Measurements from ENCODE around the gene UBE2E1. TPM values are rescaled to one million over a fixed set of nuclear protein-coding genes. Genes with fewer than 3 reads are reported as not detected.

The UBE2E1 gene
- 78.8 and 87.0 TPM in 2 replicates for total RNA-seq

- H3K9me3 Mint-ChIP-seq, result no peaks in the 10 kb centered on the region
- peaks cover 30% of the 10 kb centered on the region for H3K36me3 Mint-ChIP-seq (ENCODE audit: low read depth)
- H3K4me3 Mint-ChIP-seq, result peak within 1 kb of the TSS; percentile 95
- H3K27ac Mint-ChIP-seq, result peak within 1 kb of the TSS; percentile 96
- intact Hi-C loops (cut with micrococcal nuclease), result loop anchor here (1.0 to 10.0 kb wide), 5 partner anchors 65 to 1241 kb away; no protein-coding TSS in a partner anchor
- peaks cover 49% of the 10 kb centered on the region for H3K4me1 Mint-ChIP-seq (ENCODE audit: low read depth)
- peak; percentile 53 for DNase-seq (ENCODE audit: low spot score)
- H3K27me3 Mint-ChIP-seq (ENCODE audit: insufficient read depth), result peaks cover 33% of the 10 kb centered on the region
Observed at GRCh38 chr3:23805633-23806533, at the start of gene UBE2E1. Gene UBE2E1 (plus strand): TSS chr3:23805955. CDS start chr3:23807270, 1,315 bp downstream.

GRCh38 chr3:23756206-23756840 is 49.4 kb upstream of the UBE2E1 start:
- DNase-seq (ENCODE audit: low spot score), result no peak
- Mint-ChIP-seq H3K9me3 (no peaks in the 10 kb centered on the region), H3K27ac (no peak overlapping the region), H3K4me1 (ENCODE audit: low read depth) (peaks cover 7% of the 10 kb centered on the region), H3K4me3 (no peak overlapping the region), H3K36me3 (ENCODE audit: low read depth) (no peaks in the 10 kb centered on the region), H3K27me3 (ENCODE audit: insufficient read depth) (peaks cover 4% of the 10 kb centered on the region)
- intact Hi-C loops (cut with micrococcal nuclease), result no loop called here

DNA sequence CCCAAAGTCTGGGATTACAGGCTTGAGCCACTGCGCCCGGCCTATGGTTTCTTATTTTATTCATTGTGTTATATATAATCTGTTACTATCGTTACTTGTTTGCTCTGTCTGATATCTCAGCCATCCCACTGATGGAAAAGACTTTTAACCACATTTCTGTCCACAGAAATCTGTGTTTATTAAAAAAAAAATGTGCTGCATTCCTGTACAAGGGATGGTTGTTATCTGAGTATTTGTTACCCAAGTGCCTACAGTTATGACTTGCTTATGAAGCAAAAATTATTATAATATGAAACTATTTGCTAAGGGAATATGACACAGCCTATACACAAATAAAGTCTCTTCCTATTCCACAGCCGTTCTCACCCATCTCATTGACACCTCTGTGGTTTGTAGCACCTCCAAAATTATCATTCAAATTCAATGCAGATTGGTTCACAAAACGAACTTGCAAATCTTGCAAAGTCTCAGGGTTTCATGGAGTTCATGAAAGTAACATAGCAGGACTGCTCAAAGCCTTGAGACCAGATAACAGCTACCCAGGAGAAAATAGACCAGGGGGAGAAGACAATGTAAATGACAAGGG is 47.4 kb upstream of the UBE2E1 start:
- peaks cover 4% of the 10 kb centered on the region for H3K27me3 Mint-ChIP-seq (ENCODE audit: insufficient read depth)
- no peaks in the 10 kb centered on the region for H3K36me3 Mint-ChIP-seq (ENCODE audit: low read depth)
- peaks cover 21% of the 10 kb centered on the region for H3K4me1 Mint-ChIP-seq (ENCODE audit: low read depth)

GRCh38 chr3:23760325-23760724 is 45.4 kb upstream of the UBE2E1 start:
- no peaks in the 10 kb centered on the region for H3K36me3 Mint-ChIP-seq (ENCODE audit: low read depth)
- intact Hi-C loops (cut with micrococcal nuclease), result no loop called here

More for the DNA sequence above, 47.4 kb upstream of the UBE2E1 start:
- intact Hi-C loops (cut with micrococcal nuclease), result no loop called here
- Mint-ChIP-seq H3K9me3 (no peaks in the 10 kb centered on the region), H3K27ac (no peak overlapping the region), H3K4me3 (no peak overlapping the region)
- DNase-seq (ENCODE audit: low spot score), result no peak

DNA sequence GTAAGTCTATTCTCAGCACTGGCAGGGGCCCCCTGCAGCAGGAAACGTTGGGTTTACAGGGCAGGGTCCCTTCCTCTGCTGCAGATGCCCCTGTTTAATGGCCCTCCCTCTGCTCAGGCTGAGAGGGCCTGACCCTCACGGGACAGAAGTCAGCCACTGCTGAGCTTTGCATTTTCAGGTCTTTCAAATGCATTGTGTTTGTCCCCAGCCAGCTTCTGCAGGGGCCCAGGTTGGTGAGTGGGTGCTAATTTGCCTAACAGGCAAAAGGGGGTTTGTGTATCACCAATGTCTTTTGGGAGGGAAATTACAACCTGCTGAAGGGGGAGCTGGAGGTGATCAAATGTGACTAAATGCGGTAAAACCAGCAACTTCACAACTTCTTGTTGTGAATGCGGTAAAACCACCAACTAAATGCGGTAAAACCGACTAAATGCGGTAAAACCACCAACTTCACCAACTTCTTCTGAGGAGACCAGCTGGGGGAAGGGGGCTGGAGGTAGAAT is 44.8 kb upstream of the UBE2E1 start:
- DNase-seq (ENCODE audit: low spot score), result no peak

More at GRCh38 chr3:23760325-23760724, 45.4 kb upstream of the UBE2E1 start:
- H3K27me3 Mint-ChIP-seq (ENCODE audit: insufficient read depth), result peaks cover 4% of the 10 kb centered on the region
- H3K4me1 Mint-ChIP-seq (ENCODE audit: low read depth), result peaks cover 21% of the 10 kb centered on the region
- no peak overlapping the region for H3K27ac Mint-ChIP-seq
- no peak for DNase-seq (ENCODE audit: low spot score)
- no peaks in the 10 kb centered on the region for H3K9me3 Mint-ChIP-seq
- no peak overlapping the region for H3K4me3 Mint-ChIP-seq

GRCh38 chr3:23761440-23761896 is 44.3 kb upstream of the UBE2E1 start:
- Mint-ChIP-seq H3K27ac (no peak overlapping the region), H3K9me3 (no peaks in the 10 kb centered on the region), H3K27me3 (ENCODE audit: insufficient read depth) (no peaks in the 10 kb centered on the region), H3K4me3 (no peak overlapping the region), H3K4me1 (ENCODE audit: low read depth) (peaks cover 21% of the 10 kb centered on the region), H3K36me3 (ENCODE audit: low read depth) (no peaks in the 10 kb centered on the region)
- no peak for DNase-seq (ENCODE audit: low spot score)
- intact Hi-C loops (cut with micrococcal nuclease), result no loop called here

More for the DNA sequence above, 44.8 kb upstream of the UBE2E1 start:
- Mint-ChIP-seq H3K4me3 (no peak overlapping the region), H3K4me1 (ENCODE audit: low read depth) (peaks cover 21% of the 10 kb centered on the region), H3K27ac (no peak overlapping the region), H3K36me3 (ENCODE audit: low read depth) (no peaks in the 10 kb centered on the region), H3K27me3 (ENCODE audit: insufficient read depth) (peaks cover 3% of the 10 kb centered on the region), H3K9me3 (no peaks in the 10 kb centered on the region)
- intact Hi-C loops (cut with micrococcal nuclease), result no loop called here

DNA sequence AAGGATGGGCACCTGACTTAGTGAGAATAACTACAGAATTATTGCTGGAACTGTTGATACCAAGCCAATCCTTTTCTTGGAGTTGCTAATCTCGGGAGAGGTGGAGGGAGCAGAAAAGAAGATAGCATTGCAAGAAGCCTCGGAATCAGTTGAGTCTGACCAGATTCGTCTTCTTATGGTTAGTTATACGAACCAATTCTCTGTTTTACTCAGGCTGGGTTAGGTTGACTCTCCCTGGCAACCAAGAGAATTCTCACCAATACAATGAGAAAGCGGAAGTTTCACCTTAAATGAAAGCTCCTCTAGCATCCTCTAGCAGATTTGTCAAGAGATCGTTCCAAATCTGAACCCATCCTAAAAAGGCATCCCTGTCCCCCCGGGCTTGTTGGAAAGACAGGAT is 43.5 kb upstream of the UBE2E1 start:
- no peaks in the 10 kb centered on the region for H3K27me3 Mint-ChIP-seq (ENCODE audit: insufficient read depth)
- no peak for DNase-seq (ENCODE audit: low spot score)
- no peak overlapping the region for H3K27ac Mint-ChIP-seq
- no peaks in the 10 kb centered on the region for H3K9me3 Mint-ChIP-seq
- intact Hi-C loops (cut with micrococcal nuclease), result no loop called here
- H3K4me3 Mint-ChIP-seq, result no peak overlapping the region
- peaks cover 21% of the 10 kb centered on the region for H3K4me1 Mint-ChIP-seq (ENCODE audit: low read depth)
- H3K36me3 Mint-ChIP-seq (ENCODE audit: low read depth), result no peaks in the 10 kb centered on the region

DNA sequence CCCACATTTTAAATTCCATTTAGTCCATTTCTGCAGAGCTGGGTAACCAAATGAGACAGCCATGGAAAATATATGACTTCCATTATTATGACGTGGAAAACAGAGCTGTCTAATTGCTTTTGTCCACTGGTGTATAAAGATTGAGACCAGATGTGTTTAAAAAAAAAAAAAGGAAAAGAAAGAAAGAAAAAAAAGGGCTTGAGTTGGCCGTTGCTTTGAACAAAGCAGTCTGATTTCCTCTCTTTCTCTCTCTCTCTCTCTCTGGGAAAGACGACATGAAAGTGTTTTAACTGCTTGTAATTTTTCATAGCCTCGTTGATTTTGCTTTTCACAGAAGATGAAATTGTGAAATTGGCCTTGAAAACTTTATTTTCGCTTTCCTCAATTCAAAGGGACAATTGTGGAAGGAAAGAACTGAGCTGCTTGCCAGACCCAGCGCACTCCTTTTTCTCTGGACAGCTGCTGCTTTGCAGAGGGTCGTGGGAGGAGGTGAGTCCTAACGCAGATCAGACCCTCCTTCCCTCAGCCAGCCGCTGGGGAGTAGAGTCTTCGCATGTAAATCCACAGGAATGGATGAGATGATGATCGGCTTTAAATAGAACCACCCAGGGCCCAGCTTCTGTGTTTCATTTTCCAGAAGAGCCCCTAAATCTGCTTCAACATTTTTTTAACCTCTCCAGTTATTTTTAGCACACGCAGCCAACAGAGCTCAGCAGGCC is 42.8 kb upstream of the UBE2E1 start:
- Mint-ChIP-seq H3K27ac (no peak overlapping the region), H3K4me3 (no peak overlapping the region)

DNA sequence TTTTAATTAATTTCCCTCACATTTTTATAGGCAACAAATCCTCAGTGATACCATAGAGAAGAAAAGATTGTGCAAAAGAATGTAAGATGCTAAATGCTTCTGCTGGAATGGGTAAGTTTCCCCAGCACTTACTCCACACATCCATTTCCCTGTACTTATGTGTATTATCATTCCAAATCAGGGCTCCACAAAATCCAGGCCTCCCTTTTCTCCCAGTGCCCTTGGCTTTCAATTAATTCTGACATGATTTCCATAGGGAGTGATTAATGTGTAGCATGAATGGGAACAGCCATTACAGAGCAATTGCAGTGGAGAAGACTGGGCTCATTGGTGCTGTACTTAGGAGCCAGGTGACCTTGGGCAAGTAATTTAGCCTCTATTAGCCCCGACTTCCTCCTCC is 41.3 kb upstream of the UBE2E1 start:
- H3K36me3 Mint-ChIP-seq (ENCODE audit: low read depth), result no peaks in the 10 kb centered on the region
- intact Hi-C loops (cut with micrococcal nuclease), result no loop called here
- H3K9me3 Mint-ChIP-seq, result no peaks in the 10 kb centered on the region
- H3K27ac Mint-ChIP-seq, result no peak overlapping the region
- H3K4me1 Mint-ChIP-seq (ENCODE audit: low read depth), result peaks cover 21% of the 10 kb centered on the region
- no peaks in the 10 kb centered on the region for H3K27me3 Mint-ChIP-seq (ENCODE audit: insufficient read depth)
- no peak for DNase-seq (ENCODE audit: low spot score)
- H3K4me3 Mint-ChIP-seq, result no peak overlapping the region

More for the DNA sequence above, 42.8 kb upstream of the UBE2E1 start:
- DNase-seq (ENCODE audit: low spot score), result no peak
- Mint-ChIP-seq H3K4me1 (ENCODE audit: low read depth) (peaks cover 21% of the 10 kb centered on the region), H3K27me3 (ENCODE audit: insufficient read depth) (no peaks in the 10 kb centered on the region), H3K9me3 (no peaks in the 10 kb centered on the region), H3K36me3 (ENCODE audit: low read depth) (no peaks in the 10 kb centered on the region)
- intact Hi-C loops (cut with micrococcal nuclease), result no loop called here

DNA sequence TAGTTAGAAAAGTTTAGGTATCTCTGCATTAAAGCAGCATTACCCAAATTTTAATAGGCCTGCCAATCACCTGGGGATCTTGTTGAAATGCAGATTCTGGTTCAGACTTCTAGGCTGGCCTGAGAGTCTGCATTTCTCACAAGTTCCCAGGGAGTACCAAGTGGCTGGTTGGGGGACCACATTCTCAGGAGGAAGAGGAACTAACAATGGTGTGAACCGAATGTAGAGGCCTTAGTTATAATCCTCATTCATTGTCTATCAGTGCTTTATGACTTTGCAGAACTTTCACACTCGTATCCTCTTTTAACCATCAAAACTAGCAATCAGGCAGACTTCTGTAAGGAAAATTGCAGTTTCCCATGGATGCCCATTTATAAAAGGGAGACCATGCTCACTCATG is 38.2 kb upstream of the UBE2E1 start:
- H3K27ac Mint-ChIP-seq, result no peak overlapping the region
- H3K36me3 Mint-ChIP-seq (ENCODE audit: low read depth), result no peaks in the 10 kb centered on the region
- no peak for DNase-seq (ENCODE audit: low spot score)
- intact Hi-C loops (cut with micrococcal nuclease), result no loop called here
- H3K9me3 Mint-ChIP-seq, result no peaks in the 10 kb centered on the region
- no peaks in the 10 kb centered on the region for H3K27me3 Mint-ChIP-seq (ENCODE audit: insufficient read depth)
- H3K4me3 Mint-ChIP-seq, result no peak overlapping the region
- H3K4me1 Mint-ChIP-seq (ENCODE audit: low read depth), result peaks cover 7% of the 10 kb centered on the region

GRCh38 chr3:23775254-23775909 is 30.4 kb upstream of the UBE2E1 start:
- H3K4me1 Mint-ChIP-seq (ENCODE audit: low read depth), result no peaks in the 10 kb centered on the region
- DNase-seq (ENCODE audit: low spot score), result no peak
- H3K27ac Mint-ChIP-seq, result no peak overlapping the region
- H3K9me3 Mint-ChIP-seq, result no peaks in the 10 kb centered on the region
- intact Hi-C loops (cut with micrococcal nuclease), result no loop called here
- H3K27me3 Mint-ChIP-seq (ENCODE audit: insufficient read depth), result no peaks in the 10 kb centered on the region
- H3K36me3 Mint-ChIP-seq (ENCODE audit: low read depth), result no peaks in the 10 kb centered on the region
- no peak overlapping the region for H3K4me3 Mint-ChIP-seq

DNA sequence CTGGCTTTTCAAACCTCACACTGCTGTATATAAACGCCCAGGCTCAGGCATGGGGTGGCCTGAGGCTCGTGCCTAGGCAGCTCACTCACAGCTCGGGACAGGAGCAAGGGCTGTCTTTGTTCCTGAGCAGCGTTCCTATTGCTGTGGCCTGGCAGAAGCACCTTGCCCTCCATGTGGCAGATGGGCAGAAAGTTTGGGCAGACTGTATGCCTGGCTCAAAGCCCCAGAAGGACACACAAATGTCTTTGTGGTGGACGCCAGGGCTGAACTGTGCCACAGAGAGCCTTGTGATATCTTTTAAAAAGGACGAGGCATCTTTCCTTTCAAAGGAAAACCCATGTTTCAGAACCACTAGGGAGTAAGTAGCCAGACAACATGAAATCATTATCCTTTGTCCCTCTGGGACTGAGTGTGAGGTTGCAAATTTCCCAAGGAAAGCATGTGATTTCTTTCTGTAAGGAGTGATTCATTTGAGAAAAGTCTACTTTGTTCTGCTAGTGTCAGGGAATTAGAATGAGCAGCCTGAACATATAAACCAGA is 29.3 kb upstream of the UBE2E1 start:
- no peak overlapping the region for H3K4me3 Mint-ChIP-seq
- intact Hi-C loops (cut with micrococcal nuclease), result no loop called here
- H3K36me3 Mint-ChIP-seq (ENCODE audit: low read depth), result no peaks in the 10 kb centered on the region
- H3K27me3 Mint-ChIP-seq (ENCODE audit: insufficient read depth), result no peaks in the 10 kb centered on the region
- DNase-seq (ENCODE audit: low spot score), result no peak
- H3K9me3 Mint-ChIP-seq, result no peaks in the 10 kb centered on the region
- H3K27ac Mint-ChIP-seq, result no peak overlapping the region
- no peaks in the 10 kb centered on the region for H3K4me1 Mint-ChIP-seq (ENCODE audit: low read depth)
